Stimulated activated CD4-positive, alpha-beta T cell treated with anti-CD3 and anti-CD28 coated beads, TNF-alpha, amount 100 ng/mL, for 24 hours (primary cell): ENCODE results near the gene ZNF665.
"Not testable (repeated sequence)": the region's sequence is repeated elsewhere in the genome, so short reads cannot be mapped to it uniquely, and the experiment has no call there.

Experiments
- DNase-seq, 3 experiments: peaks; one replicate each; pipeline ENCODE4 v3.0.0-alpha.2; 2020; ENCODE audit warnings: low read depth in 3 of 3

ZNF665 gene

GRCh38 chr19:53158119-53158656 lies 35.0 kb downstream of the ZNF665 start:
- DNase-seq, result peak in 2 of 3 experiments; percentile 11 to 38

DNA sequence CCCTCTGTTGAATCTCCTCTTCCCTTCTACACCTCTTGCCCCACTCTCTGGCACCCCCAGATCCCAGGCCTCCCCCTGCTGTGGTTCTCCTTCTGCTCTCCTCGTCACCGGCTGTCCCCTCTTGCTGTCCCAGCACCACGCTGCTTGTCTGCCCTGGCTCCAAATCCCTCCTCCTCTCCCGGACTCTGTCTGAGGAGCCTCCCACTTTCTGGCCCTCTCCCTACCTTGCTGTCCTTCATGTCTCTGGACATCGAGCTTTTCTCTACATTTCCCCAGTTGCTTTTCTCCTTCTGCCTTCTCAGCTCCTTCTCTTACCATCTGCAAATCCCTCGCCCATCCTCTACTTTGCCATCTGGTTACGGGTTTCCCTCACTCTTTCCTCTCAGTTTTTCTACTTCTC lies 35.5 kb downstream of the ZNF665 start:
- no peak for DNase-seq

DNA sequence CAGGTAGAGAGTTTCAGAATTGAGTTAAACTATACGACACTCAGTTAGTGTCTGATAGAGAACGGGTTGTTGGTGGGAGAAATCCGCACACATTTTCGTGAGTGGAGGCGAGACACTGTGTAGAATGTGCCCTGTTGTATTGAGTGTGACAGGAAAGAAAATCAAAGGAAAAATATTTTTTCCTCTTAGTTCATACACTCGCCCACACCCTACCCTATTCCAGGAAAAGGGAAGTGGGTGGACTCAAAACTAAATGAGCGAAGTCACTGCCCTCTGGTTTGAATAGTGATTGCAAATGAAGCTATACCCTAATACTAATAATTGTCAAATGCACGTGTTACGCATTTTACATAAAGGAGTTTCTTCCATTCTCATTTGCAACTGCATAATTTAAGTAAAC lies 36.3 kb downstream of the ZNF665 start:
- DNase-seq, result no peak

DNA sequence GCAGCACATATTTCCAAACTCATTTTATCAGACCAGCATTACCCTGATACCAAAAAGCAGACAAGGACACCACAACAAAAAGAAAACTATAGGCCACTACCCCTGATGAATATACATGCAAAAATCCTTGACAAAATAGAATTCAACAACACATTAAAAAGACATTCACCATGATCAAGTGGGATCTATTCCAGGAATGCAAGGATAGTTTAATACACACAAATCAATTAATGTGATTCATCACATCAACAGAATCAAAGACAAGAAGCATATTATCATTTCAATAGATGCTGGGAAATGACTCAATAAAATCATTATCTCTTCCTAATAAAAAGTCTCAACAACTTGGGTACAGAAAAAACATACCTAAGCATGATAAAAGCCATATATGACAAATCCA lies 45.5 kb downstream of the ZNF665 start:
- no peak for DNase-seq

GRCh38 chr19:53140351-53140750 lies 52.8 kb downstream of the ZNF665 start:
- DNase-seq, result no peak

DNA sequence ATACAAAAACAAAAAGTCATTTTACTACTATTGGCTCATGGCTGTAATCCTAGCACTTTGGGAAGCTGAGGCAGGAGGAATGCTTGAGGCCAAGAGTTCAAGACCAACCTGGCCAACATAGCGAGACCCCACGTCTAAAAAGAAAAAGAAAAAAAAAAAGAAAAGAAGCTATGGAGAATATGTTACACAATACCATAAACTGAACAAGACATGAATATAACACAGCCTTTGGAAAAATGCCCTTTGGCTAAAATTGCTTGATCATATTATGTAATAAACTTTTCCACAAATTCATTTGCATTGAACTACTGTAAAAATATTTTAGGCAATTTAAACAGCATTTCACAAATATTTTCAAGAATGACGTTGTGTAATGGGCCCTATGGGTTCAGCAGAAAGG lies 56.7 kb downstream of the ZNF665 start:
- DNase-seq, result no peak

- peak in 2 of 3 experiments; percentile 5 to 36 for DNase-seq
Measured at GRCh38 chr19:53132141-53132991, 60.8 kb downstream of the ZNF665 start, which contains the start of gene ZNF415. Gene ZNF415, minus strand, starts transcription at chr19:53132910. Its CDS starts 10,234 bp downstream, at chr19:53122676.

GRCh38 chr19:53131727-53132126 lies 61.4 kb downstream of the ZNF665 start:
- no peak for DNase-seq

DNA sequence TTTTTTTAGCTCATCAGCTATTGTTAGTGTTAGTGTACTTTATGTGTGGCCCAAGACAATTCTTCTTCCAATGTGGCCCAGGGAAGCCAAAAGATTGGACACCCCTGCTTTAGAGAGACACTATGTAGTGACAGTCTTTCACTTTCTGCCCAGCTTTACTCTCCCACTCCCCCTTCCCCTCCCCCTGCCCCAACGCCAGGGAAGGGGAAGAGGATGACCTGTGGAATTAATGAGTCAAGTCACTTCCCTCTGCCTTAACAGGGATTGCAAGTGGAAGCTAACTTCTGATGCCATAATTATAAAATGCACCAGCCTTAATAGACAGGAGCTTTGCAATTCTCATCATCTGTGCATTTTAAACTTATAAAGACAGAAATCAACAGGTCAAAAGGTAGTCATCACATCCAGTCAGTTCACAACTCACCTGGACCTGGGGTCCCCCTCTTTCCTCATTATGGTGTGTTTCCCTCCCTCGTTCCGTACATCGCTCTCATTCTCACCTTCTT lies 62.0 kb downstream of the ZNF665 start:
- no peak for DNase-seq

- no peak for DNase-seq
Measured at GRCh38 chr19:53130506-53130905, 62.7 kb downstream of the ZNF665 start.

DNA sequence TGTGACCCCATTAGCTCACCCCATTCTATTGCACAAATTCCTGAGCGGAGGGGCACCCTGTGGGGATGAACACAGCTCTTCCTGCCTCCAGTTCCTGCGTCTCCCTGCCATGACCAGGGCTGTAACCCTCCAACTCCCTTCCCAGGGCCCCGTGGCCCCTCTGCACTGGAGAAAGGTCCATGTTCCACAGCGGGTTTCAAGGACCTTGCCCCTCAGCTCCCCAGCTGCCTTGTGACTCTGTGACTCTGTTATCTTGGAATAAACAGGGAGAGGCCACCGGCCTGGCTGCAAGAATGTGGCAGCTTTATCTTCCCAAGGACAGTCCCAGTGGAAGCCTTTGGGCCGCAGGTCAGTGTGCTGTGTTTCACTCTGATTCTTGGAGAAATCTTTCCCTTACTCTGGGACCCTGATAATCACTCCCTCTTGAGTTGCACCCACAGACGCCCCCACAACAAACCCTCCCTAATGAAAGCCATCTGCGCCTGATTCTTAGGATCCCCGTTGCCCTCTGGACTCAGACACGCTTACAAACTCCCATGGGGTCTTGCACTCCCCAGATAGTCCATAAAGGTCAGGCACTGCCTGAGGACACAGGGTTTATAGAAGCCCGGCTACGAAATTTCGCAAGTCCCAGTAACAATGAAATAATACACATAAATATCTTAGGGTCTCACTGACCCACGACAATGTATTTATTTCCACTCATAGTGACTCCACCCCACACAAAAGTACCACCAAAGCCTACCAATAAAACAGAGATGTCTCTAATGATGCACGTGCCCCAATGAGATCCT lies 66.2 kb downstream of the ZNF665 start:
- DNase-seq, result not testable (repeated sequence)

- DNase-seq, result no peak
Measured at GRCh38 chr19:53123400-53123799, 69.8 kb downstream of the ZNF665 start.
